Trophoblast cell (in vitro differentiated cells and primary cell): ENCODE measurements around the gene DENND2C.
A peak's percentile ranks its signal among the peaks of the same experiment; 100 is the strongest.

ENCODE experiments used
- DNase-seq, 2 donors: peaks; one replicate each; pipeline ENCODE4 v3.0.0-alpha.2; 2016
- H2AFZ ChIP-seq: 2 replicates; pipeline ENCODE4 v1.6.1; 2013; ENCODE audit warnings: low read length, moderate library complexity, mild to moderate bottlenecking; ENCODE audit not compliant: insufficient read depth, poor library complexity
- H2AK5ac ChIP-seq: 2 replicates; pipeline ENCODE4 v1.6.1; 2013; ENCODE audit warnings: mild to moderate bottlenecking, low read length
- H2BK120ac ChIP-seq: 2 replicates; pipeline ENCODE4 v1.6.1; 2013; ENCODE audit warnings: low read length, mild to moderate bottlenecking, moderate library complexity; ENCODE audit not compliant: insufficient read depth, poor library complexity
- H2BK12ac ChIP-seq: 2 replicates; pipeline ENCODE4 v1.6.1; 2013; ENCODE audit warnings: mild to moderate bottlenecking, low read length, moderate library complexity
- H2BK5ac ChIP-seq: 2 replicates; pipeline ENCODE4 v1.6.1; 2013; ENCODE audit warnings: low read length, low read depth, moderate library complexity, mild to moderate bottlenecking; ENCODE audit not compliant: poor library complexity
- H3K14ac ChIP-seq: 2 replicates; pipeline ENCODE4 v1.6.1; 2013; ENCODE audit warnings: mild to moderate bottlenecking, low read length
- H3K18ac ChIP-seq: 2 replicates; pipeline ENCODE4 v1.6.1; 2013; ENCODE audit warnings: mild to moderate bottlenecking, low read length
- H3K23ac ChIP-seq: 2 replicates; pipeline ENCODE4 v1.6.1; 2013; ENCODE audit warnings: low read length
- H3K27ac ChIP-seq: 2 replicates; pipeline ENCODE4 v1.5.1; 2013; ENCODE audit warnings: low read depth, mild to moderate bottlenecking, inconsistent platforms, low read length, moderate library complexity
- H3K27me3 ChIP-seq: 2 replicates; pipeline ENCODE4 v1.6.1; 2013; ENCODE audit warnings: inconsistent platforms, mild to moderate bottlenecking, low read length, moderate library complexity; ENCODE audit not compliant: insufficient read depth
- H3K36me3 ChIP-seq, 2 experiments: 1 replicate in 1 of 2; 2 replicates in 1 of 2; pipeline ENCODE4 v1.6.1; 2013; ENCODE audit warnings: low read length in 2 of 2, mild to moderate bottlenecking in 2 of 2, moderate library complexity in 1 of 2; ENCODE audit not compliant: insufficient read depth in 2 of 2, control insufficient read depth in 1 of 2
- H3K4ac ChIP-seq: 2 replicates; pipeline ENCODE4 v1.6.1; 2013; ENCODE audit warnings: low read depth, mild to moderate bottlenecking, low read length, moderate library complexity
- H3K4me1 ChIP-seq, 2 experiments: 1 replicate in 1 of 2; 2 replicates in 1 of 2; pipeline ENCODE4 v1.6.1; 2013; ENCODE audit warnings: low read length in 2 of 2, mild to moderate bottlenecking in 2 of 2, moderate library complexity in 1 of 2; ENCODE audit not compliant: insufficient read depth in 2 of 2, control insufficient read depth in 1 of 2
- H3K4me2 ChIP-seq: 2 replicates; pipeline ENCODE4 v1.6.1; 2013; ENCODE audit warnings: inconsistent platforms, mild to moderate bottlenecking, low read length, moderate library complexity
- H3K4me3 ChIP-seq: 2 replicates; pipeline ENCODE4 v1.5.1; 2013; ENCODE audit warnings: mild to moderate bottlenecking, low read depth, low read length, inconsistent platforms
- H3K79me1 ChIP-seq: one replicate; pipeline ENCODE4 v1.6.1; 2013; ENCODE audit warnings: low read length
- H3K79me2 ChIP-seq: 2 replicates; pipeline ENCODE4 v1.6.1; 2013; ENCODE audit warnings: low read length, mild to moderate bottlenecking; ENCODE audit not compliant: control insufficient read depth, insufficient read depth, poor library complexity
- H3K9ac ChIP-seq: 2 replicates; pipeline ENCODE4 v1.6.1; 2013; ENCODE audit warnings: mild to moderate bottlenecking, low read length
- H3K9me3 ChIP-seq: 2 replicates; pipeline ENCODE4 v1.6.1; 2013; ENCODE audit warnings: low read depth, mild to moderate bottlenecking, control low read depth, inconsistent platforms, low read length; ENCODE audit not compliant: insufficient read depth
- H4K12ac ChIP-seq: 2 replicates; pipeline ENCODE4 v1.6.1; 2013; ENCODE audit warnings: low read depth, mild to moderate bottlenecking, low read length, moderate library complexity
- H4K8ac ChIP-seq: 2 replicates; pipeline ENCODE4 v1.6.1; 2013; ENCODE audit warnings: low read depth, mild to moderate bottlenecking, low read length, moderate library complexity
- H4K91ac ChIP-seq: one replicate; pipeline ENCODE4 v1.6.1; 2013; ENCODE audit warnings: low read depth, mild to moderate bottlenecking, low read length, moderate library complexity
- WGBS: extraction: QIAGEN DNeasy Blood & Tissue Kit; methylation state at CpG from one replicate; pipeline ENCODE4 v1.1.7; 2013; ENCODE audit warnings: missing lambda C conversion rate; ENCODE audit not compliant: insufficient read length, insufficient coverage; ENCODE audit errors: extremely low coverage; 5-methylcytosine and 5-hydroxymethylcytosine counted together

DENND2C gene

DNA sequence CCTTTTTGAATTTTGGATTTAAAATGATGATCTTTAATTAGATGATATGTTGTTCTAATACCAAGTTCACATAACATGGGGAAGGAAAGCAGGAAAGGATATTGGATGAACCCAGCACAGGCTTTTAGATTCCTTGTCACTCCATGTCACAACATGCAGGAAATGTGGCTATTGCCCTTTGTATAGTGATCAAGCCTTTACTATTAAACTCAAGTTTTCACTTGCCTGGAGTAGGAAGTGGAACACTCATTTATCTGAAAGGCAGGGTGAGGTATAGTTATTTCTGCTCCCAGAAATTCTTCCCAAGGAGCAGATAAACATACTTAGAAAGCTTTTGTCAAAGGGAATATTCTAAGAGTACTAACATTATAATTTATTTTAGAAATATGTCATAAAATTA, 51.2 kb downstream of the DENND2C start:
- Histone ChIP-seq H3K9ac (no peak overlapping the region), H2AK5ac (no peak overlapping the region)
- no peak for DNase-seq

GRCh38 chr1:114610546-114611245, 59.2 kb downstream of the DENND2C start:
- H3K9me3 ChIP-seq: no peaks in the 10 kb centered on the region
- H3K4me2 ChIP-seq: no peak overlapping the region
- H2AK5ac ChIP-seq: no peak overlapping the region
- no peak overlapping the region for H2BK5ac ChIP-seq
- no peak overlapping the region for H4K8ac ChIP-seq
- H3K9ac ChIP-seq: no peak overlapping the region
- no peak overlapping the region for H4K91ac ChIP-seq
- H3K27ac ChIP-seq: no peak overlapping the region
- no peaks in the 10 kb centered on the region for H3K36me3 ChIP-seq
- no CpG with 5 or more reads among the region's 9 CpGs for WGBS
- no peak overlapping the region for H4K12ac ChIP-seq
- no peaks in the 10 kb centered on the region for H3K27me3 ChIP-seq
- no peaks in the 10 kb centered on the region for H3K79me1 ChIP-seq
- peaks cover 3% of the 10 kb centered on the region in 2 experiments for H3K4me1 ChIP-seq
- DNase-seq: no peak
- H3K14ac ChIP-seq: no peak overlapping the region
- no peak overlapping the region for H3K4me3 ChIP-seq
- no peak overlapping the region for H2AFZ ChIP-seq
- no peak overlapping the region for H3K23ac ChIP-seq
- H2BK120ac ChIP-seq: no peak overlapping the region
- H2BK12ac ChIP-seq: no peak overlapping the region
- H3K4ac ChIP-seq: no peak overlapping the region
- peaks cover 2% of the 10 kb centered on the region for H3K79me2 ChIP-seq
- no peak overlapping the region for H3K18ac ChIP-seq

More for the DNA sequence above, 51.2 kb downstream of the DENND2C start:
- no peaks in the 10 kb centered on the region for H3K79me1 ChIP-seq
- no peak overlapping the region for H3K4ac ChIP-seq
- no peak overlapping the region for H2BK5ac ChIP-seq
- no peak overlapping the region for H2AFZ ChIP-seq
- no peak overlapping the region for H2BK120ac ChIP-seq
- no peak overlapping the region for H4K8ac ChIP-seq
- no peaks in the 10 kb centered on the region for H3K79me2 ChIP-seq
- no peak overlapping the region for H2BK12ac ChIP-seq
- no peak overlapping the region for H3K4me2 ChIP-seq
- H3K9me3 ChIP-seq: no peaks in the 10 kb centered on the region
- H3K18ac ChIP-seq: no peak overlapping the region
- H3K36me3 ChIP-seq: no peaks in the 10 kb centered on the region
- no peaks in the 10 kb centered on the region for H3K27me3 ChIP-seq
- H4K12ac ChIP-seq: no peak overlapping the region
- H3K23ac ChIP-seq: no peak overlapping the region
- H3K4me3 ChIP-seq: no peak overlapping the region
- no peaks in the 10 kb centered on the region for H3K4me1 ChIP-seq
- no peak overlapping the region for H3K14ac ChIP-seq
- H3K27ac ChIP-seq: no peak overlapping the region
- H4K91ac ChIP-seq: no peak overlapping the region

DNA sequence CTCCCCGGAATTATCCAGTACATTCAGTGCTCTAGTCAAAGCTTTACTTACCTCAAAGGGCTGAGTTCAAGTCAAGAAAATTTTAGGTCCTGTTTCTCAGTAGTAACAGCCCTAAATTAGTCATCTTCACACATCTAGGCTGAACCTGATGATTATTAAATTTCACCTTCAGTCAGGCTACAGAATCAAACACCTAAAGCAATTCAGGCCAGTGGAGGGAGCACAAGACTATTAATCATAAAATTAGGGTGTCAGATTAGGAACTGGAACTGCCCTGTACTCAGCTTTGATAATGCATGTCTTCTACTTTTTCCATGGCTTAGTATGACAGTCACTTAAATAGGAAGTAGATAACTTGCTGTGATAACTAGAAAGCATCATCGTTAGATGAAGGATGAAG, 60.0 kb downstream of the DENND2C start:
- H3K79me2 ChIP-seq: peaks cover 2% of the 10 kb centered on the region
- WGBS: no CpG with 5 or more reads among the region's 2 CpGs
- no peak overlapping the region for H4K12ac ChIP-seq
- H2AK5ac ChIP-seq: no peak overlapping the region
- peaks cover 3% of the 10 kb centered on the region in 2 experiments for H3K4me1 ChIP-seq
- H3K9ac ChIP-seq: no peak overlapping the region
- no peak overlapping the region for H4K8ac ChIP-seq
- no peaks in the 10 kb centered on the region for H3K79me1 ChIP-seq
- no peak overlapping the region for H2BK120ac ChIP-seq
- no peak overlapping the region for H3K4me2 ChIP-seq
- no peak overlapping the region for H3K18ac ChIP-seq
- no peak overlapping the region for H2BK5ac ChIP-seq
- H2BK12ac ChIP-seq: no peak overlapping the region
- no peak overlapping the region for H4K91ac ChIP-seq
- H2AFZ ChIP-seq: no peak overlapping the region
- no peaks in the 10 kb centered on the region for H3K9me3 ChIP-seq
- H3K14ac ChIP-seq: no peak overlapping the region
- H3K23ac ChIP-seq: no peak overlapping the region
- no peak overlapping the region for H3K27ac ChIP-seq
- no peak for DNase-seq
- no peaks in the 10 kb centered on the region for H3K36me3 ChIP-seq
- H3K4ac ChIP-seq: no peak overlapping the region
- no peak overlapping the region for H3K4me3 ChIP-seq
- H3K27me3 ChIP-seq: no peaks in the 10 kb centered on the region

DNA sequence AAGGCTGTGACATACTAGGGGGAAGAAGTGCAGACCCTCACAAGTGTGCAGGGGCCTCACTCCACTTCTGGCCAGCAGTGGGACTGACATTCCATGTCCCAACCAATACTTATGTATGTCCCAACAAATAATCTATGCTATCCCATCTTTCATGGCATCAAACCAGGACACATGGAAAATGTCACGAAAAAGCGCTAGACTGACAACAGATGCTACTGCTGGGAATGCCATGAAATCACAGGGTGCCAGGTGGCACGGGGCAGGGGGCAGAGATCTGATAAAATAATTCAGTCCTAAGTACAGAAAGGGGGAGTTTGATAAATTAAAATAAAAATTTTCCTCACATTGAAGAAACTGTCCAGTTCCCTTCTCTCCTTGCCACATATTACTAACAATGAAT, 60.8 kb downstream of the DENND2C start:
- Histone ChIP-seq H3K4ac (no peak overlapping the region), H3K4me2 (no peak overlapping the region), H3K4me1 (peaks cover 3% of the 10 kb centered on the region in 2 experiments), H3K27me3 (no peaks in the 10 kb centered on the region), H3K27ac (no peak overlapping the region), H2BK120ac (no peak overlapping the region), H4K8ac (no peak overlapping the region), H3K9ac (no peak overlapping the region), H3K9me3 (no peaks in the 10 kb centered on the region), H3K79me2 (peaks cover 2% of the 10 kb centered on the region), H2BK5ac (no peak overlapping the region), H3K36me3 (no peaks in the 10 kb centered on the region), H3K14ac (no peak overlapping the region), H2AFZ (no peak overlapping the region), H3K18ac (no peak overlapping the region), H2AK5ac (no peak overlapping the region), H3K4me3 (no peak overlapping the region), H2BK12ac (peak overlapping the region; percentile 32), H3K23ac (no peak overlapping the region), H4K12ac (no peak overlapping the region), H4K91ac (no peak overlapping the region), H3K79me1 (no peaks in the 10 kb centered on the region)
- DNase-seq: no peak
- WGBS: no CpG with 5 or more reads among the region's 3 CpGs
